ENCODE measurements around the gene UBQLN3.

GRCh38 chr11:5509803-5510202 lies at the start of gene UBQLN3:
- TF ChIP-seq TAF1 (IDR thresholded peaks at IDR 0.05; ENCODE audit: low read depth) (no peak), CEBPB (IDR thresholded peaks at IDR 0.05) (no peak), CREB1 (IDR thresholded peaks at IDR 0.05; ENCODE audit: low read depth) (no peak), USF1 (IDR thresholded peaks at IDR 0.05) (no peak), FOXM1 (IDR thresholded peaks at IDR 0.05; ENCODE audit: borderline replicate concordance, low read depth) (no peak)

All from Ishikawa (cell line).